Lower lobe of right lung (tissue), 2 donors: ENCODE results near the gene TRMT6. TPM values are rescaled to one million over a fixed set of nuclear protein-coding genes. Genes with fewer than 3 reads are reported as not detected.

Source experiments
- ATAC-seq, 2 donors: fragments of 200-7000 bp; cut with Tn5 transposase; one replicate each; pipeline ENCODE4 v1.9.1; 2020 to 2022; ENCODE audit warnings: mild to moderate bottlenecking in 2 of 2, moderate library complexity in 2 of 2
- DNase-seq: peaks from one replicate; pipeline ENCODE4 v3.0.0-alpha.2; 2020
- H3K27ac ChIP-seq: fragments of 200-600 bp; one replicate; pipeline ENCODE4 v1.8.0; 2022
- H3K27me3 ChIP-seq: fragments of 200-600 bp; one replicate; pipeline ENCODE4 v1.8.0; 2022; ENCODE audit warnings: low read depth
- H3K36me3 ChIP-seq: fragments of 200-600 bp; one replicate; pipeline ENCODE4 v1.8.0; 2022; ENCODE audit warnings: mild to moderate bottlenecking
- H3K4me1 ChIP-seq: fragments of 200-600 bp; one replicate; pipeline ENCODE4 v1.8.0; 2022
- H3K4me3 ChIP-seq: fragments of 200-600 bp; one replicate; pipeline ENCODE4 v1.8.0; 2022; ENCODE audit warnings: mild to moderate bottlenecking
- H3K9me3 ChIP-seq: fragments of 200-600 bp; one replicate; pipeline ENCODE4 v1.8.0; 2022
- CTCF ChIP-seq: fragments of 200-600 bp; IDR thresholded peaks from one replicate; pipeline ENCODE4 v1.8.0; 2022; ENCODE audit warnings: antibody characterized with exemption, mild to moderate bottlenecking
- intact Hi-C: fragments of 100-400 bp; cut with DNase I; formaldehyde crosslinking; loops from one replicate; pipeline ENCODE4 v1.11.0; 2022
- total RNA-seq: library from RNA; stranded (reverse); fragmentation: NEBNext Ultra II Directional; extraction: Animal tissue kit (Norgen Biotek cat#: 25700); gene quantifications from one replicate; pipeline ENCODE4 v1.2.1, GENCODE V29; 2021
- donor health status: DM: no; HTN: yes; CAD: no; lungs with severe emphysema.

TRMT6 gene
- total RNA-seq, 1 donor from 2014 or later, result 11.0 TPM

DNA sequence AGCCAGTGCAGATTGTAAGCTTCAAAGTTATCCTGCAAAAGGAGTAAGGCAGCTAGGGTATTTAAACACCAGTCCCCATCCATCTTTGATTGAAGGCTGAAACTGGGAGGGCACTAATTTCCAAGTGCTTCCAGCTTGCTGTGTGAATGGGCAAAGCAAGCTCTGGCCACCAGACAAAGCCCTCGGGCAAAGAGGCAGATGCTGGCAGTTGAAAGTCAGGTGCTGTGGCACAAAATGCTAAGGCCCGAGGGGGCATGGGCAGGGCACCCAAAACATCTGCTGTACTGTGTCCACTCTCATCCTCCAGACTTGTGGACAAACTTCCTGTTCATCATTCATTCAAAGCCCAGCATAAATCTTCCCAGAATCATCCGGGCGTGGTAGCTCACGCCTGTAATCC is 62.9 kb downstream of the TRMT6 start:
- H3K4me1 ChIP-seq, result no peaks in the 10 kb centered on the region
- intact Hi-C loops, result no loop called here
- no peak overlapping the region for H3K4me3 ChIP-seq
- ATAC-seq (no peak), DNase-seq (no peak)
- no peaks in the 10 kb centered on the region for H3K36me3 ChIP-seq
- no peak for TF ChIP-seq CTCF
- H3K27ac ChIP-seq, result no peak overlapping the region
- H3K27me3 ChIP-seq, result no peaks in the 10 kb centered on the region
- H3K9me3 ChIP-seq, result no peaks in the 10 kb centered on the region

Other genes starting within 250 kb of the TRMT6 start
- gene SHLD1, start 200.1 kb downstream of the TRMT6 start, total RNA-seq, result 6.0 TPM
- 0.15 TPM for gene CHGB, start 39.0 kb downstream of the TRMT6 start, total RNA-seq
- 6.0 TPM for gene MCM8, start 119 bp upstream of the TRMT6 start, total RNA-seq
- gene CRLS1, start 55.6 kb upstream of the TRMT6 start, total RNA-seq, result 47.9 TPM
- gene LRRN4, start 103.5 kb upstream of the TRMT6 start, total RNA-seq, result 42.6 TPM
- 1.4 TPM for gene FERMT1, start 172.5 kb upstream of the TRMT6 start, total RNA-seq